ENCODE measurements around the gene CENPP.

- TF ChIP-seq EP300 (IDR thresholded peaks at IDR 0.05) (no peak), POLR2A (IDR thresholded peaks at IDR 0.05) (no peak), CTCF (IDR thresholded peaks at IDR 0.05) (no peak)
Observed at GRCh38 chr9:92595930-92596329, 270.2 kb downstream of the CENPP start.

Data from suprapubic skin (tissue), 3 donors.